Measurements from ENCODE around the gene UTS2B. TPM values are rescaled to one million over a fixed set of nuclear protein-coding genes. Genes with fewer than 3 reads are reported as not detected.

The UTS2B gene
- total RNA-seq, 4 donors from 2014 or later = 0.38 TPM; not detected in 3

DNA sequence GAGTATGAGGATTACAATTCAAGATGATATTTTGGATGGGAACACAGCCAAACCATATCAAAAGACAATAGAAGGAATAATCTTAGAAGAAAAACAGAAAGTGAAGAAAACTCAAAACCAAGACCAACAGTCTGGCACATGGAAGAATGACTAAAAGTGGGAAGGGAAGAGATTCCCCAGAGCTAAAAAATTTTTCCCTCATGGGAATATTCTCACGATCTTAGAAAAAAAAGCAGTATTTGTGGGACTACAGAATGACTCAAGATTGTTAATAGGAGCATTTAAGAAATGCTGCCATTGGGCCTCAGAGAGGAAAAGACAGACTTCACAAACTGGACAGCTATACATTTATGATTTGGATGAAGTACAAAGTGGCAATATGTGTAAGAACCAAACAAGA, 113.0 kb downstream of the UTS2B start:
- no peak overlapping the region for H3K27ac ChIP-seq
- no peaks in the 10 kb centered on the region for H3K9me3 ChIP-seq
- TF ChIP-seq, protein P1, sequence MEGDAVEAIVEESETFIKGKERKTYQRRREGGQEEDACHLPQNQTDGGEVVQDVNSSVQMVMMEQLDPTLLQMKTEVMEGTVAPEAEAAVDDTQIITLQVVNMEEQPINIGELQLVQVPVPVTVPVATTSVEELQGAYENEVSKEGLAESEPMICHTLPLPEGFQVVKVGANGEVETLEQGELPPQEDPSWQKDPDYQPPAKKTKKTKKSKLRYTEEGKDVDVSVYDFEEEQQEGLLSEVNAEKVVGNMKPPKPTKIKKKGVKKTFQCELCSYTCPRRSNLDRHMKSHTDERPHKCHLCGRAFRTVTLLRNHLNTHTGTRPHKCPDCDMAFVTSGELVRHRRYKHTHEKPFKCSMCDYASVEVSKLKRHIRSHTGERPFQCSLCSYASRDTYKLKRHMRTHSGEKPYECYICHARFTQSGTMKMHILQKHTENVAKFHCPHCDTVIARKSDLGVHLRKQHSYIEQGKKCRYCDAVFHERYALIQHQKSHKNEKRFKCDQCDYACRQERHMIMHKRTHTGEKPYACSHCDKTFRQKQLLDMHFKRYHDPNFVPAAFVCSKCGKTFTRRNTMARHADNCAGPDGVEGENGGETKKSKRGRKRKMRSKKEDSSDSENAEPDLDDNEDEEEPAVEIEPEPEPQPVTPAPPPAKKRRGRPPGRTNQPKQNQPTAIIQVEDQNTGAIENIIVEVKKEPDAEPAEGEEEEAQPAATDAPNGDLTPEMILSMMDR (IDR thresholded peaks at IDR 0.05) = no peak
- TF ChIP-seq POLR2A (IDR thresholded peaks at IDR 0.05) = no peak
- no peaks in the 10 kb centered on the region for H3K36me3 ChIP-seq
- intact Hi-C loops (cut with DNase I) = no loop called here
- WGBS, 2 donors = 44 to 57% methylated on average over 1 of the region's 1 CpG
- H3K4me3 ChIP-seq = no peak overlapping the region
- no peak for DNase-seq
- peaks cover 0 to 4% (median 0%) of the 10 kb centered on the region in 4 donors for H3K27me3 ChIP-seq
- no peaks in the 10 kb centered on the region for H3K4me1 ChIP-seq

Other genes with a start within 250 kb of the UTS2B start
- gene OSTN, start 131.3 kb downstream of the UTS2B start, total RNA-seq = not detected
- 10 to 100 TPM; 12.7 to 56.6 (median 30.5) TPM for gene CCDC50, start 1.1 kb downstream of the UTS2B start, total RNA-seq
- not detected for gene PYDC2, start 130.6 kb upstream of the UTS2B start, total RNA-seq